Motor neuron (in vitro differentiated cells): Measurements from ENCODE around the gene GP1BB. TPM values are rescaled to one million over a fixed set of nuclear protein-coding genes. Genes with fewer than 3 reads are reported as not detected.

Experiments used
- ATAC-seq, 8 experiments: fragments of 200-7000 bp; cut with Tn5 transposase; replicated peaks in 6 of 8; 2 replicates each; pipeline ENCODE4 v1.8.0; 2021; ENCODE audit warnings: mild to moderate bottlenecking in 8 of 8, moderate library complexity in 8 of 8
- H3K27ac ChIP-seq, 2 donors: fragments of 250-450 bp; sonication (Bioruptor Pico); 2 replicates each; pipeline ENCODE4 v1.9.0; 2021; ENCODE audit warnings: antibody characterized with exemption in 2 of 2, mild to moderate bottlenecking in 2 of 2, moderate library complexity in 1 of 2
- H3K4me1 ChIP-seq, 2 donors: fragments of 250-450 bp; sonication (Bioruptor Pico); replicated peaks in 1 of 2; 2 replicates each; pipeline ENCODE4 v1.6.1; 2021; ENCODE audit warnings: antibody characterized with exemption in 2 of 2, mild to moderate bottlenecking in 2 of 2, moderate library complexity in 1 of 2
- H3K4me3 ChIP-seq, 5 donors: fragments of 250-450 bp; sonication (Bioruptor Pico); 2 replicates each; pipeline ENCODE4 v1.9.0; 2021; ENCODE audit warnings: antibody characterized with exemption in 5 of 5, mild to moderate bottlenecking in 5 of 5, moderate library complexity in 4 of 5
- WGBS, 10 experiments: fragments of 450-650 bp; shearing (Covaris generic); methylation state at CpG; one replicate each; pipeline ENCODE4 v1.0.0; 2022; 5-methylcytosine and 5-hydroxymethylcytosine counted together
- in situ Hi-C, 9 experiments: fragments of 400-800 bp; cut with MboI; loops; one replicate each; pipeline ENCODE4 v1.15.0; 2021; ENCODE audit warnings: low sequenced_read_pairs in 9 of 9, low pct_unique_long_range_greater_than_20kb in 2 of 9; ENCODE audit not compliant: unreplicated experiment in 9 of 9
- total RNA-seq, 8 experiments: library from RNA; unstranded; fragments of 300-600 nt; gene quantifications; 2 replicates each; pipeline versions ENCODE4 v1.2.3 to v1.2.4, GENCODE V29; 2022

GP1BB gene
- total RNA-seq, 8 experiments from 2014 or later, result 2.0 to 7.4 (median 3.5) TPM; not detected in 1

GRCh38 chr22:19753996-19754700, 30.8 kb downstream of the GP1BB start:
- WGBS, 10 experiments, result 0 to 80% (median 56%) methylated on average over 1 to 5 of the region's 14 CpGs; no CpG with 5 or more reads in 4 of the 10 experiments
- no peak for ATAC-seq
- Histone ChIP-seq H3K27ac (no peak overlapping the region), H3K4me3 (no peak overlapping the region), H3K4me1 (peaks cover 6 to 8% of the 10 kb centered on the region in 2 donors)
- in situ Hi-C loops, result no loop called here

DNA sequence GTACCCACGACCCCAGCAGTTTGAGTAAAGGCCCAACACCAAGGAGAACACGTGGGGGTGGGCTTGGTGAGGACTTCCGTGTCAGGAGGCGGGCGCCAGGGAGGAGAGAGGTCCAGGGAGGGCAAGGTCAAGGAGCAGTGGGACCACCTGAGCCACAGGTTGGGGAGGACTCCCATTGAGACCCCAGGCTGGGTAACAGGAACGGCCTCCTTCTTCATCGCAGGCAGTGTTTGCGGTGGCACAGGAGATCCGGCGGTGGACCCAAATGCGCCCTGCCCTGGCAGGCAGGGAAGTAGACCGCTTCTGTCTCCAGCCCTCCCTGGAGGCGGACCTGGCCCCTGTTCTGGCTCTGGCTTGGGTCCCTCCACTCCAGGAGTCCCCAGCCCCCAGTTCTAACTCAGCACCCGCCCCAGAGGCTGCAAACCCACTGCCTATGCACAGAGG, 31.4 kb downstream of the GP1BB start:
- no peak for ATAC-seq
- Histone ChIP-seq H3K27ac (no peak overlapping the region), H3K4me1 (peaks cover 6 to 11% of the 10 kb centered on the region in 2 donors), H3K4me3 (no peak overlapping the region)
- 0 to 46% (median 20%) methylated on average over 1 to 5 of the region's 14 CpGs; no CpG with 5 or more reads in 6 of the 10 experiments for WGBS, 10 experiments
- in situ Hi-C loops, result no loop called here

DNA sequence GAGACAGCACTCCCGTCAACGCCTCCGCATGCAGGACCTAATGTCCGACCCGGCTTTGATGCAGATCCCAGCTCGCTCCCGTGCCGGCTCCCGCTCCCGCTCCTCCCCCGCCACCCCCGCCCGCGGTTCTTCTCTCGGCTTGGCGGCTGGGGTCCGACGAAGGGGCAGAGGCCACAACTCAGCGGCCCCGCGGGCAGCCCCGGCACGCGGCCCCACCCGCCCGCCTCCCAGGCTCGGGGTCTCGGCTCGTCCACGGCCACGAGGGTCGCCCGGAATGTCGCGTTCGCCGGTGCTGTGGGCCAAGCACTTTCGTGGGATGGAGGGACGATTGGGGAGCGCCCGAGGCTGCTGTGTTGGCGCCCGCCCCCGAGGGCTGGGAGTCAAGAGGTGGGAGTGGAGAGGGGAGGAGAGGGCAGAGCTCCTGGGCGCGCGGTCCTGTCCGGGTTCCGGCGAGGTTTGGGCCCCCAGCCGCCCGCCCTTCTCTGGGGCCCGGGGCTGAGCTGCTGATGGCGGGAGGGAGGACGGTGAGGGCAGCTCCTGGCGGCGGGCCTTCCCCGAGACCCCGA, 31.9 kb downstream of the GP1BB start:
- in situ Hi-C loops, result no loop called here
- no peak overlapping the region for H3K4me3 ChIP-seq

GRCh38 chr22:19755722-19756287, 32.5 kb downstream of the GP1BB start:
- Histone ChIP-seq H3K4me1 (peaks cover 6 to 11% of the 10 kb centered on the region in 2 donors), H3K27ac (no peak overlapping the region), H3K4me3 (no peak overlapping the region)
- 0 to 40% (median 20%) methylated on average over 1 to 3 of the region's 26 CpGs; no CpG with 5 or more reads in 5 of the 10 experiments for WGBS, 10 experiments
- ATAC-seq, result peak in 3 of 8 experiments; percentile 5 to 16 (median 9)
- in situ Hi-C loops, result no loop called here

More for the DNA sequence above, 31.9 kb downstream of the GP1BB start:
- Histone ChIP-seq H3K27ac (no peak overlapping the region), H3K4me1 (peaks cover 6 to 11% of the 10 kb centered on the region in 2 donors)
- ATAC-seq, result peak in 4 of 8 experiments; percentile 11 to 26 (median 18)
- 0 to 3% (median 0%) methylated on average over 2 to 6 of the region's 59 CpGs; no CpG with 5 or more reads in 7 of the 10 experiments for WGBS, 10 experiments

DNA sequence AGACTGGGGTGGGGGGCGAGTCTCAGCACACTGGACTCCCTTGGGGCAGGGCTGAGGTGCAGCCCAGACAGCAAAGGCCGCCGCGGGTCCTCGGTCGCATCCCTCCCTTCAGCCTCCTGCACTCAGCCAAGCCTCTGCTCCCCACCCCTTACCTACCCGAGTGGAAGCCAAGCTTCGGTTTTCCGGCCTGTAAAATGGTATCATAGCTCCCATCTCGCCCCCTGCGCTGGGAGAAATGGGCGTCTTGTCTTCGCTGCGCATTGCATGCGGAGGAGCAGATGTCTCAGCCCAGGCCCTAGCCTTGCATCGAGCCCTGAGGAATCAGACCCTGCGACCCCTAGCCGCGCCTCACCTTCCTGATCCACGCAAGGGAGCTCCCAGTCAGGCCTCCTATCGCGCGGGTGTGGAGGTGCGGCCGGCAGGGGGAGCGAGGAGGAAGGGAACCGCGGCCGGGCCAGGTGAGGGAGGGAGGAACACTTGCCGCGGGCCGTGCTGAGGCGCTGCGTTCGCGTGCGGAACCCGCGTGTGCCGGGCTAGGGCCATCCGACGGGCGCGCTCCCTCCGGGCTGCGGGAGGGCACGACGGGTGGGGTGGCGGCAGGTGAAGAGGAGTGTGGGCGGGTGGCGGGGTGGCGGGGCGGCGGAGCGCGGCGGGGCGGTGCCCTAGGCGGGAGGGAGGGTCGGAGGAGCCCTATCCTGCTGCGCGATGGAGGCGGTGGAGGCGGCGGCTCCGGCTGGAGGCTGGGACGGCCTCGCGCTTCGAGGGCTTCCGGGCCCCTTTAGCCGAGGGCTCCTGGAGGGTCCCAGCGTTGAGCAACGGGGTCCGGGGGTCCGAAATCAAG, 33.2 kb downstream of the GP1BB start:
- WGBS, 10 experiments, result 0 to 24% (median 9%) methylated on average over 1 to 15 of the region's 76 CpGs; no CpG with 5 or more reads in 3 of the 10 experiments

DNA sequence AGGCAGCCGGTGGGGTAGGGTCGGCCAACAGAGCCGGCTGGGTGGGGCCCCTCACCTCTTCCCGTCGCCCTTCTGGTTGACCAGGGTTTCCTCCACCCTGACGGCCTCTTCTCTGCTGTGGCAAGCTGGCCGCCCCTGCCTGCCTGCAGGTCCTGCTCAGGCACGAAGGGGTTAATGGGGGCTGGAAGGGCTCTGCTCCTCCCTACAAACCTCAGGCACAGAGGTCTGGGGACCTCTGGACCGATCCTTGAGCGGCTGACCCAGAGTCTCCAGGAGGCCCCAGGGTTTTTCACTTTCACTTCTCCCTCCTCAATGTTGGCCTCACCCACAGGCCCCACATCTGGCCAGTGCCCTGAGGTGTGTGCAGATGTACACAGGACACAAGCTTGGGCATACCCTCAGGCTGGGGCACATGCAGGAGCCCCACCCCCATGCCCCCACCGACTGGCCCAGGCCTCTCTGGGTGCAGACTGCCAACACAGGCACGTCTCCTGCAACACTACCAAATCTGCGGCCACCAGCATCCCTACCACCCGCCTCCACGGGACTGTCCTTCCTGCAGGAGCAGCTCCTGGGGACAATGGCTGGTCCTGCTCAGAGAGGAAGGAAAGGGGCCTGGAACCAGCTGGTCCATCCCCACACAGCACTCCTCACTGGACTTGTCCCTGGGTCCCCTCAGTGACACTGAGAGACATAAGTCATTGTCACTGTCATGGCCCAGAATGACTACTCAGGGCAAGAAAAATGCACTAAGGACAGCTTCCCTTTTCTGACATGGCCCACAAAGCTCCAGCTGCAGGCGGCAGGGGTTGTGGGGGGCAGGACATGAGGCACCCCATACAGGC, 34.0 kb downstream of the GP1BB start:
- peaks cover 11 to 15% of the 10 kb centered on the region in 2 donors for H3K4me1 ChIP-seq
- 17 to 67% methylated on average over 3 of the region's 16 CpGs; no CpG with 5 or more reads in 8 of the 10 experiments for WGBS, 10 experiments
- peak in 1 of 8 experiments; percentile 21 for ATAC-seq
- H3K4me3 ChIP-seq, result no peak overlapping the region
- in situ Hi-C loops, result no loop called here
- no peak overlapping the region for H3K27ac ChIP-seq

More for the DNA sequence above, 33.2 kb downstream of the GP1BB start:
- in situ Hi-C loops, result no loop called here
- peak in 6 of 8 experiments; percentile 35 to 57 (median 48) for ATAC-seq
- no peak overlapping the region for H3K27ac ChIP-seq
- H3K4me1 ChIP-seq, result peaks cover 11 to 15% of the 10 kb centered on the region in 2 donors
- no peak overlapping the region for H3K4me3 ChIP-seq

DNA sequence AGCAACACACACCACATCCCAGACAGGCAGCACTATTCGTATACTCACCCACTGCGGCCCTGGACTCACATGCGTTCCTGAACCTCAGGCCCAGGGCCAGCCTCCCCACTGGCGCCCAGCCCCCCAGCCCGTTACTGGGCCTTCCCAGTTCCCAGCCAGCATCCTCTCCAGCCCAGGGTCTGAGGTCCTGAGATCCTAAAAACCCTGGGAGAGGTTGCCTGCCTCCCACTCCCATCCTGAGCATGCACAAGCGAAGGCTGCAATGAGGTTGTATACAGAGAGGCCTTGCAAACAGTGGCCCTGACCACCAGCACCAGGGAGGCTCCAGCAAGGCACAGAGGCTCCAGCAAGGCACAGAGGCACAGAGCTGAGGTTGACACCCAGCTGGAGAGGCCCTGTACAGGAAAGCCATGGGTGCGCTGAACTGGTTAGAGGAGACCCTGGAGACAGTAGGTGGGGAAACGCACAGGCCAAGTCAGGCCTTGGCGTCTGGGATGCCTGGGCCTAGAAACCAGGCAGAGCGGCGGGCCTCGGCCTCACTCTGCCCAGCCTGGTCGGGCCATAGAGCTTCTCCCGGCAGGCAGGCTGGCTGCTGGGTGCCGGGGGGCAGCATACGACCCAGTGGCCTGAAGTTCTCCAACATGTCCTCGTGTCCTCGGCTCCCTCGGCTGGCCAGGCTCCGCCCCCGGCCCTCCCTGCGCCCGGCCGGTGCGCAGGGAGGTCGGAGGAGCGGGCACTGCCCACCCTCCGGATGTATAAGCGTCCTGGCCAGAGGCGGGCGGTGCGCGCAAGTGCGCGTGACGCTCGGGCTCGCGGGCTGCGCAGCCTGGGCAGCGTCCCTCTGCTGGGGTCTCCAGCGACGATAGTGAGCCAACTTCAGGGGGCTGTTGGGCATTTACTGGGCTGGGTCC, 34.9 kb downstream of the GP1BB start:
- H3K27ac ChIP-seq, result no peak overlapping the region
- WGBS, 10 experiments, result 19 to 80% (median 63%) methylated on average over 1 to 15 of the region's 43 CpGs; no CpG with 5 or more reads in 5 of the 10 experiments
- in situ Hi-C loops, result no loop called here
- H3K4me1 ChIP-seq, result peaks cover 11 to 15% of the 10 kb centered on the region in 2 donors
- ATAC-seq, result no peak
- no peak overlapping the region for H3K4me3 ChIP-seq

DNA sequence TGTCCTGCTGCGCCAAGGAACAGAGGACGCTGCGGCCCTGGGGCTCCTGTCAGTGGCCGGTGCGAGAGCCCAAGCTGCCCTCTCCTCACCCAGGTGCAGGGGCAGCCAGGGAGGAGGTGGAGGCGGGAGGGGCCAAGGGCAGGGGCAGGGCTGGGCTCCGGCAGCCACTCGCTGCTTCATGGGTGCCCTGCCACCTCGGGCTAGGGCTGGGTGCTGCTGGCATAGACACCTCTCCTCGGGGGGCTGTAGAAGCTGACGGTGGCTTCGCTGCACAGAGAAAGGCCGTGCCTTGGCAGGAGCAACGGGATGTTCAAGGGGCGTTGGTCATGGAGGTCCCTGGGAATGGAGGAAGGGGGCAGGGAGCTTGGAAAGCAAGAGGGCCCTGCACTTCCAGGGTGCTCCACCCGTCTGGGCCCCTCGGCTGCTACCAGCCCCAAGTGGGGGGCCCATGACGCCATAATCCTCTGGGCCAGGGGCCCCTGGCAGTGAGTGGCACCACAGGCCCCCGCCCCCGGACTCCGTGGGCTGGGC, 35.6 kb downstream of the GP1BB start:
- no peak overlapping the region for H3K27ac ChIP-seq
- in situ Hi-C loops, result no loop called here
- peaks cover 11 to 15% of the 10 kb centered on the region in 2 donors for H3K4me1 ChIP-seq
- H3K4me3 ChIP-seq, result no peak overlapping the region
- no peak for ATAC-seq
- WGBS, 10 experiments, result 0% methylated on average over 2 of the region's 21 CpGs; no CpG with 5 or more reads in 9 of the 10 experiments

DNA sequence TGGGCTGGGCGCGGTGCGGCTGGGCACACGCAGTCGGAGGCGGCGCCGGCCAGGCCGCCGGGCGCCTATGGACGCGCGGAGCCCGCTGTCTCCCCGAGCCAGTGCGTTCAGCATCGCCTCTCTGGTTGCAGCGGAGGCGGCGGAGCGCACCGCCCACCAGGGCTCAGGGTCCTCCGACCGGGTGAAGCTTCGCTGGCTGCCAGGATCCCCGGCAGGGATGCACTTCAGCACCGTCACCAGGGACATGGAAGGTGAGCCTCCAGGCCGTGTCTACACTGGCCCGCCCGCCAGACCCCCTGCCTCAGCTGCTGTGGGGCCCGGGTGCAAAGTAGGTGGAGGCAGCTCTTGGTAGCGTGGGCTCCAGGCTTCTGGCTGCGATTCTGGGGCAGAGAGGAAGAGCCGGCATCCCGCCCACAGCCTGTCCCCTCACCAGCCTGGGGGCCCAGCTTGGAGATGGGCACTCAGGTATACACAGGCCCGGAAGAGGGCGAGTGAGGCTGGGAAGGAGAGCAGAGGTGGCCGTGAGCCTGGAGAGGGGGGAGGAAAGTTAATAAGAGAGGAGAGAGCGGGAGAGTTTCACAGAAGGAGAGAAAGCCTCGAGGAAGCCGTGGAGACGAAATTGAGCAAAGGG, 36.2 kb downstream of the GP1BB start:
- Histone ChIP-seq H3K4me3 (no peak overlapping the region), H3K27ac (no peak overlapping the region), H3K4me1 (peaks cover 11 to 15% of the 10 kb centered on the region in 2 donors)
- ATAC-seq, result peak in 2 of 8 experiments; percentile 15 to 52
- in situ Hi-C loops, result no loop called here
- WGBS, 10 experiments, result 3 to 18% (median 5%) methylated on average over 5 to 14 of the region's 43 CpGs

- Histone ChIP-seq H3K4me3 (peak within 1 kb of the TSS; percentile 16 to 26 (median 23)), H3K4me1 (peaks cover 6 to 12% of the 10 kb centered on the region in 2 donors), H3K27ac (no peak within 1 kb of the TSS)
- in situ Hi-C loops, result no loop called here
- WGBS, 10 experiments, result 4 to 16% (median 8%) methylated on average over 8 to 27 of the region's 79 CpGs
- ATAC-seq, result peak in 6 of 8 experiments; percentile 3 to 55 (median 34)
These were observed 37.0 kb downstream of the GP1BB start, which contains the start of gene TBX1 for GRCh38 chr22:19760058-19760950. TBX1 (plus strand) TSS chr22:19760778; CDS start chr22:19760844, 66 bp downstream.
